Measurements from ENCODE around the gene DUSP9. TPM values are rescaled to one million over a fixed set of nuclear protein-coding genes. Genes with fewer than 3 reads are reported as not detected.

Gene DUSP9
- total and polyA plus RNA-seq, 10 of the 15 experiments (the other 5 are each of a cell fraction or from before 2014, with no cell fraction given) = 0.10 TPM; not detected in 9

- TF ChIP-seq POLR2AphosphoS2 (IDR thresholded peaks at IDR 0.05; ENCODE audit: low read depth, low read length) (no peak), IRF3 (IDR thresholded peaks at IDR 0.05) (no peak)
These were observed 4.8 kb upstream of the DUSP9 start (continued) for GRCh38 chrX:153642051-153642654.

GRCh38 chrX:153642655-153643430 lies 4.2 kb upstream of the DUSP9 start:
- no peaks in the 10 kb centered on the region for H4K20me1 ChIP-seq (ENCODE audit: control insufficient read depth, insufficient read depth)
- no TSS peak for BruUV-seq (replicated peaks)
- H3K4me1 ChIP-seq (ENCODE audit: control insufficient read depth, insufficient read depth, low read length) = no peaks in the 10 kb centered on the region
- ChIA-PET POLR2A (no interaction called here), RAD21 (ENCODE audit: unreplicated experiment) (no interaction called here), CTCF (interaction anchor here (0.9 kb wide), 1 partner anchor 103 kb away, joined by 3 read pairs; no protein-coding TSS in a partner anchor), SMC1A (ENCODE audit: uncharacterized antibody, unreplicated experiment) (no interaction called here)
- intact Hi-C loops (cut with micrococcal nuclease; ENCODE audit: unreplicated experiment) = no loop called here
- H3K4me2 ChIP-seq (ENCODE audit: control insufficient read depth, insufficient read depth) = no peak overlapping the region
- 40% methylated on average over 34 of the region's 48 CpGs for WGBS (ENCODE audit: insufficient coverage, insufficient replicate concordance, low lambda C conversion rate, missing lambda C conversion rate)
- H3K4me3 ChIP-seq = no peak overlapping the region
- H2AFZ ChIP-seq (ENCODE audit: control insufficient read depth, low read depth, low read length) = no peak overlapping the region
- TF ChIP-seq SIN3A (IDR thresholded peaks at IDR 0.05; ENCODE audit: low read depth, low read length) = no peak
- no peak for TF ChIP-seq NBN (IDR thresholded peaks at IDR 0.05)
- no peak for TF ChIP-seq SIX5 (IDR thresholded peaks at IDR 0.05; ENCODE audit: low read depth, low read length, severe bottlenecking)
- TF ChIP-seq IRF5 (IDR thresholded peaks at IDR 0.05; ENCODE audit: borderline replicate concordance) = no peak
- no peak for TF ChIP-seq CUX1 (IDR thresholded peaks at IDR 0.05; ENCODE audit: insufficient replicate concordance, low read depth, low read length)
- TF ChIP-seq SMARCA5 (IDR thresholded peaks at IDR 0.05) = no peak
- TF ChIP-seq RBBP5 (conservative IDR thresholded peaks at IDR 0.05) = no peak
- no peak for TF ChIP-seq POLR2A (IDR thresholded peaks at IDR 0.05; ENCODE audit: low read depth, low read length)
- TF ChIP-seq CBX5 (IDR thresholded peaks at IDR 0.05; ENCODE audit: low read depth) = no peak
- TF ChIP-seq SREBF1 (IDR thresholded peaks at IDR 0.05; ENCODE audit: low read length) = no peak
- no peak for TF ChIP-seq EZH2 (IDR thresholded peaks at IDR 0.05; ENCODE audit: borderline replicate concordance, control insufficient read depth, low read depth, low read length)
- no peak for TF ChIP-seq SMAD5 (IDR thresholded peaks at IDR 0.05; ENCODE audit: low read depth)
- TF ChIP-seq EP300 (IDR thresholded peaks at IDR 0.05; ENCODE audit: borderline replicate concordance in 1 of 2, control insufficient read depth in 1 of 2, low read depth in 2 of 2, low read length in 2 of 2) = no peak
- FAIRE-seq (no peak), ATAC-seq (no peak), DNase-seq (ENCODE audit: low read depth, low spot score) (no peak)
- peaks cover 0 to 3% of the 10 kb centered on the region in 2 experiments; a peak in 3 of 4 replicates for H3K27me3 ChIP-seq (replicated peaks in 1 of 2; ENCODE audit: control insufficient read depth in 2 of 2, insufficient read depth in 2 of 2, low read length in 1 of 2)
- H3K27ac ChIP-seq (ENCODE audit: control insufficient read depth, insufficient read depth) = no peak overlapping the region
- in situ Hi-C loops (cut with MboI) = no loop called here
- H3K36me3 ChIP-seq (ENCODE audit: control insufficient read depth in 2 of 2, insufficient read depth in 2 of 2, low read length in 1 of 2) = no peaks in the 10 kb centered on the region
- no peaks in the 10 kb centered on the region for H3K79me2 ChIP-seq (ENCODE audit: control insufficient read depth, insufficient read depth, low read length)
- H3K9me3 ChIP-seq (replicated peaks; ENCODE audit: control insufficient read depth, insufficient read depth, low read length) = no peaks in the 10 kb centered on the region; the same call in 2 of the 3 replicates
- no peak overlapping the region for H3K9ac ChIP-seq (ENCODE audit: control insufficient read depth, insufficient read depth, low read length)

Measured in GM12878 (cell line).